Fibroblast of gingiva (primary cell): ENCODE measurements around the gene LRP5.
A peak's percentile ranks its signal among the peaks of the same experiment; 100 is the strongest.

ENCODE experiments used
- DNase-seq: peaks from one replicate; pipeline ENCODE4 v3.0.0-alpha.2; 2011; ENCODE audit warnings: low read depth

LRP5 gene

DNA sequence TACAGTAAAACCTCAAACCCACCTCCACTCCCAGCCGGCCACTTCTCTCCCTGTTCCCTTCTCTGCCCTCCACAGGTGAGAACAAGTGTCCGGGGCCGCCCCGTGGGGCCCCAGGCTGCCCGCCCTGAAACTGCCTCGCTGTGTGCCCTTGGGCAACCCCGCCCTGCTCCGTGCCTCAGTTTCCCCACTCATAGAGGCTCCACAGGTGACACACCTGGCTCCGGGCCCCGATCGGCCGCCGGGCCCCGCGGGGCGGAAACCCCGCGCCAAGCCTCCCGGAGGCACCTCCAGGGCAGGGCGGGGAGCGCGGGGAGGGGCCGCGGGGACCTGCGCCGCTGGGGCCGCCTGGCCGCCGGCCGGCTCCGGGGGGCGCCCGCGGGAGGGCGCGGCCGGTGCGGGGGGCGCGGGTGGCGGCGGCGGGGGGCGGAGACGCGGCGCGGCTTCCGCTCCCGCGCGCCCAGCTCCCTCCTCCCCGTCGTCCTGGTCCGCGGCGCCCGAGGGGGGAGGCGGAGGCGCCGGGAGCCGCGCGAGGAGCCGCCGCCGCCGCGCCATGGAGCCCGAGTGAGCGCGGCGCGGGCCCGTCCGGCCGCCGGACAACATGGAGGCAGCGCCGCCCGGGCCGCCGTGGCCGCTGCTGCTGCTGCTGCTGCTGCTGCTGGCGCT lies at the start of gene LRP5:
Gene LRP5, plus strand, starts transcription at position 475 of the 663 bp plus-strand sequence. Its CDS starts 124 bp downstream, at position 599.
- no peak for DNase-seq

GRCh38 chr11:68263444-68264035 lies 48.9 kb upstream of the LRP5 start:
- DNase-seq = no peak

DNA sequence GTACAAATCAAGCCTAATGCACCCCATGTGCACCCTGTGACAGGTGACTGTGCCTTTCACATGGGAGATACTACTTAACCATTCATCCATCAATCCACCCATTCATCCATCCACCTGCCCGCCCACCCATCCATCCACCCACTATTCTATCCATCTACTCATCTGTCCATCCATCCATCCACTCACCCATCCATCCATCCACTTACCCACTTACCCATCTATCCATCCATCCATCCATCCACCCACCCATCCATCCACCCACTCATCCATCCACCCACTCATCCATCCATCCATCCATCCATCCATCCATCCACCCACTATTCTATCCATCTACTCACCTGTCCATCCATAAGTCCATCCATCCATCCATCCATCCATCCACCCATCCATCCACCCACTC lies 48.1 kb upstream of the LRP5 start:
- DNase-seq = no peak

GRCh38 chr11:68264741-68265540 lies 47.5 kb upstream of the LRP5 start:
- no peak for DNase-seq

DNA sequence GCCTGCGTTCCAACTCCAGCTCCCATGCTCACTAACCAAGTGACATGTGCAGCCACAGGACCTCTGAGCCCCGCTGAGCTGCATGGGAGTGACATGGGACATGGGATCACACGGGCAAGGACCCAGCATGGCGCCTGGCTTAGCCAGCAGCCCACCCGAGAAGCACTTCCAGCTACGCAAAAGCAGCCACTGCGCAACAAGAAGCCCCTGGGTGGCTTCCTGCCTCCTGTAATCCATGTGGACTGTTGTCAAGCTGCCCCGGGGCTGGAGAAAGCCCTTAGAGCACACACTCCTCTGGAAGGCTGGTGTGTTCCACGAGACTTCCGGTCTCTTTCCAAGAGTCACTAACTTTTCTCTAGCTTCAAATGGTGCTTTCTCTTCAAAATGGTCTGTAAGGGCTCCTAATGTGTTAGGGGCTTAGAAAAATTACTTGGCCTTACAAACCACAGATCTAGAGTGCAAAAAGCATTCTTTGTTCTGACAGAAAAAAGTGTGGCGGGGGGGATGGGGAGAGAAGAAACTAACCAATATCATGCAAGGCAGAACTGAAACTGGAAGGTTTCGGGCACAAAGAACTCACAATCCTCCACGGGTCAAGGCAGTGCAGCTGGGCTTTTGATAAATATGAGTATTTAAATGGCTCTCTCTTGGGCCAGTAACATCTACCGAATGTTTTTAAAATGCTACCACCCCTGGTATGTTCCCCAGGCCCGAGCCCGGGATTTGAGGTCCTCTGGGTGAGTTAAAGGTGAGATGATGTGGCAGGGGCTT lies 46.1 kb upstream of the LRP5 start:
- DNase-seq = no peak

DNA sequence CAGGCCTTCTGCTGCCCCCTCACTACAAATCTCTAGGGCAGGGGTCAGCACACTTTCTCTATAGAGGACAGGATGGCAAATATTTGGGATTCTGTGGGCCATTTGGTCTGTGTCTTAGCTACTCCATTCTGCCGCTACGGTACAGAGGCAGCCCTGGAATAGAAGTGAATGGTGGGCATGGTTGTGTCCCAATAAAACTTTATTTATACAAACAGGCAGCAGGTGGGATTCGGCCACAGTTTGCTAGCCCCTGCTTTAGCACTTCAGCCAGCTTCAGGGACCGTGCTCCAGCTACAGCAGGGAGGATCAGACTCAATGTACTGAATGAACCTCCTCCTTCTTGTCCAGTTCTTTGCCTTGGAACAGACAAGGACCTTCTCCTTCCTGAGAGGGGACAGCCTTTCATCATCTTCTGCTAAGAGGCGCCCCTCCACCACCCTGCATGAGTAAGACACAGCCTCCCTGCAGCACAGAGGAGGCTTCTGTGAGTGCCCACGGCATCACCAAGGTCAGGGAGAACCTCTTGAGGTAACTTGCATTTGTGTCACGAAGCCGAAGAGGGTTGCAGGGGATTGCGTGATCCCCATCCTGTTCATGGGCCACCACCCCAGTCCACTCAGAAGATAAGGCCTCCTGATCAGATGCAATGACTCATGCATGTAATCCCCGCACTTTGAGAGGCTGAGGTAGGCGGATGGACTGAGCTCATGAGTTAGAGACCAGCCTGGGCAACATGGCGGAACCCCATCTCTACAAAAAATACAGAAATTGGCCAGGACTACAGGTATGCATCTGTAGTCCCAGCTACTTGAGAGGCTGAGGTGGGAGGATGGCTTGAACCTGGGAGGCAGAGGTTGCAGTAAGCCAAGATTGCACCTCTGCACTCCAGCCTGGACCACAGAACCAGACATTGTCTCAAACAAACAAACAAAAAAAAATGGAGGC lies 45.2 kb upstream of the LRP5 start:
- DNase-seq = no peak

- DNase-seq = no peak
Observed at GRCh38 chr11:68267881-68268240, 44.5 kb upstream of the LRP5 start.

- DNase-seq = peak; percentile 67
Observed at GRCh38 chr11:68269414-68270081, 42.8 kb upstream of the LRP5 start.

GRCh38 chr11:68270196-68271022 lies 42.0 kb upstream of the LRP5 start:
- DNase-seq = no peak

DNA sequence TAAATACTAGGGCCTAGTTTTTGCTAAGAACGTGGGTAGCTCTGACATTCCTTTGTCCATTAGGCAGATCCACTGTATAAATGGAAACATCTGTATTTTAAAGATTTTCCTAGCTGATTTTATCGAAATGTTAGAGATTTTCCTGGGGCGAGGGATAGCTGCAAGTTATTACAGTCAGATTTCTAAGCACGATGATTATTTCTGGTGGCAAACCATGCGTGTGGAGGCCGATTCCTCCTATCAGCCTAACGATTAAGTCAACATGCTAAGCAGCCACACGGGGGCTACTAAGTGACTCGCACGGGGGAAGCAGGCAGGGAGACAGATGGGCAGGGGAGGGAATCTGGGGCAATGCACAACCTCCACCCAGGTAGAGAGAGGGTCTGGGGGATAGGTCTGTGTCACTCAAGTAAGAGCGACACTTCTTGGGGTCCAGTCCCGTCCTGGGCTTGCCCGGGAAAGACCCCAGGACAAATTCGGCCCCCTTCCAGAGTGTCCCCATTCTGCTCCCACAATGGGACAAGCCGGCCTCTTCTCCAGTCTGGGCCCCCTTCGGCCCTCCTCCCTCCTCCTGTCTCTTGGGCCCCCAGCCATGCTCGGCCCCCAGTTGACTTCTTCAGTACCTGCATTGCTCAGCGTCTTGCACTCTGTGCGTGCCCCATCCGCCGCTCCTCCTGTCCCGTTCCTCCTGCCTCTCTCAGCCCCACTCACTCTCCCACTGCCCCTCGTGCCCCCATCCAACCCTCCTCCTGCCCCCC lies 41.2 kb upstream of the LRP5 start:
- DNase-seq = peak; percentile 79

GRCh38 chr11:68271781-68272608 lies 40.4 kb upstream of the LRP5 start, which contains the start of gene C11orf24:
C11orf24 (minus strand) TSS chr11:68271973; CDS start chr11:68263767, 8,206 bp downstream.
- peak; percentile 95 for DNase-seq

DNA sequence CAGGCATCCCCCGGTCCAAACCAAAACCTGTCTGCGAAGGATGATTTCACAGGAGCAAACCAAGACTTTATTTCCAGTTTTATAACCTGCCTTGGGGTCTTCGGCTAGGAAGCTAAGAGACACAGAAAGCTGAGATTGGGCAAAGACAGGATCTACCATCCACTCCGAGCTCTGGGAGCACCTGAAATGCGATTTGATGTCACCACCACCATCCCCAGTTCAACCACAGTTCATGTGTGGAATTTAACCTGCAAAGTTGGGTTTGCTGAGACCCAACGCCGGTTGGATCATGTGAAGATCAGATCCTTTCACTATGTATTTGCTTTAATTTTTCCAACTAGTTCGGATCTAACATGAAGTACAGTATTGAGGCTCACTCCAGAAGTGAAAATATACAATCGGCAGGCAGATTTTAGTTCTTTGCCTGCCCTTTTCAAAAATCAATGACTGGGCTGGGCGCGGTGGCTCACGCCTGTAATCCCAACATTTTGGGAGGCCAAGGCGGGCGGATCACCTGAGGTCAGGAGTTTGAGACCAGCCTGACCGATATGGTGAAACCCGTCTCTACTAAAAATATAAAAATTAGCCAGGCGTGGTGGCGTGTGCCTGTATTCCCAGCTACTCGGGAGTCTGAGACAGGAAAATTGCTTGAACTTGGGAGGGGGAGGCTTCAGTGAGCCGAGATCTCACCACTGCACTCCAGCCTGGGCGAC lies 39.2 kb upstream of the LRP5 start:
- no peak for DNase-seq

DNA sequence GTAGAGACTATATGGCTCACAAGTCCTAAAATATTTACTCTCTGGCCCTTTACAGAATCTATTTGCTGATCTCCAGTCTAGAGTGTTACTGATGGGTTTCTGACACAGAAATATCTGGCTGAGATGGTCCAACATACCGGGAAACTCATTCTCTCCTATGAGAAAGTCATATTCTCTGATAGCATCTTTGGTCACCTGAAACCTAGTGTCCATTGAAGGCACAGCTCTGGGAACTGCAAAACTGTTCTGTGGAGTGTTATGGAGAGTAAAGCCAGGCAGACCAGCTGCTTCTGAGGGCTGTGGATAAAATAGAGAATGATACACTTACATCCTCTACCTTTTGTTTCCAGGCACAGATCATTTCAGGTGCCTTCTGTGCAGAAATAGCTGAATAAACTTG lies 38.1 kb upstream of the LRP5 start:
- DNase-seq = no peak

- DNase-seq = no peak
Observed at GRCh38 chr11:68275721-68276507, 36.5 kb upstream of the LRP5 start.

DNA sequence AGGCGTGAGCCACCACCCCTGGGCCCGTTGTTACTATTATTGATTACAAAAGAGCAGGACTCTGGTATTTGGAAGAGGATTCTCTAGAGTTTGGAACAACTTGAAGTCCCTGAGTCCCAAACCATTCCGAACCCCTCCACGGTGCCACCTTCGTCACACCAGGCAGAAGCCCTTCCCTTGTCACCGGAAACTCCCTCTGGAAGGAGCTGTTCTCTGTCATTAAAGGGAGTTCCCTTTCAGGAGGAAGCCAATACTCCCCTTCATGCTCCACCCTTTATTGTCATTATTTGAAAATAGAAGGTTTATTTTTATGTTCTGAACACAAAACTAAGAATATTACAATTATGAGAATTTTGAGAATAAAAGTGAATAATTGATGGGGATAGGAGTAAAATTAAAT lies 35.5 kb upstream of the LRP5 start:
- DNase-seq = no peak

DNA sequence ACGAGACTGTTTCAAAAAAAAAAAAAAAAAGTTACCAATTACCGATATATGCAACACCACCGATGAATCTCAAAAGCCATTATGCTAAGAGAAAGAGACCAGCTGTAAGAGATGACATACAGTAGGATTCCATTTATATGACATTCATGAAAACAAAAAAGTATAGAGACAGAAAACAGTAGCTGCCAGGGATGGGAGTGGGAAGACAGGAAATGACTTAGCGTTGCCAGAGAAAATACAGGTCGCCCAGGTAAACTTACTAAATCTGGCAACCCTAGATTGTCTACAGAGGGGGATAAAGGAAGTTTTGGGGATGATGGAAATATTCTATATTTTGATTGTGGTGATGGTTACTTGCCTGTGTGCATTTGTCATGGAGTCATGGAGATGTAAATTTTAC lies 32.7 kb upstream of the LRP5 start:
- DNase-seq = no peak
